Immature natural killer cell (primary cell): ENCODE data around the gene SOS2. TPM values are rescaled to one million over a fixed set of nuclear protein-coding genes. Genes with fewer than 3 reads are reported as not detected.
A peak's percentile ranks its signal among the peaks of the same experiment; 100 is the strongest.
"Not testable (repeated sequence)": the region's sequence is repeated elsewhere in the genome, so short reads cannot be mapped to it uniquely, and the experiment has no call there.

Source experiments
- DNase-seq, 3 donors: peaks; one replicate each; pipeline ENCODE4 v3.0.0; 2022; ENCODE audit warnings: mixed read lengths in 1 of 3
- H3K27ac Mint-ChIP-seq, 6 donors: one replicate each; pipeline ENCODE4 v1.8.0; 2020; ENCODE audit warnings: mixed read lengths in 6 of 6, mild to moderate bottlenecking in 5 of 6, inconsistent platforms in 4 of 6, moderate library complexity in 3 of 6
- H3K27me3 Mint-ChIP-seq, 3 donors: one replicate each; pipeline ENCODE4 v1.8.0; 2020 to 2021; ENCODE audit warnings: low read depth in 3 of 3, mild to moderate bottlenecking in 3 of 3, mixed read lengths in 3 of 3, moderate library complexity in 3 of 3, inconsistent platforms in 1 of 3
- H3K36me3 Mint-ChIP-seq, 3 donors: one replicate each; pipeline ENCODE4 v1.8.0; 2020; ENCODE audit warnings: mixed read lengths in 3 of 3, inconsistent platforms in 2 of 3, mild to moderate bottlenecking in 2 of 3
- H3K4me1 Mint-ChIP-seq, 2 donors: one replicate each; pipeline ENCODE4 v1.8.0; 2020; ENCODE audit warnings: inconsistent platforms in 2 of 2, mild to moderate bottlenecking in 2 of 2, mixed read lengths in 2 of 2, moderate library complexity in 1 of 2
- H3K4me3 Mint-ChIP-seq, 5 donors: one replicate each; pipeline ENCODE4 v1.8.0; 2020; ENCODE audit warnings: mild to moderate bottlenecking in 5 of 5, mixed read lengths in 5 of 5, inconsistent platforms in 3 of 5, moderate library complexity in 3 of 5
- H3K9me3 Mint-ChIP-seq, 6 donors: one replicate each; pipeline ENCODE4 v1.8.0; 2020; ENCODE audit warnings: mild to moderate bottlenecking in 6 of 6, mixed read lengths in 6 of 6, inconsistent platforms in 4 of 6, moderate library complexity in 3 of 6
- polyA plus RNA-seq, 3 donors: library from polyadenylated mRNA; unstranded; fragments of 300-500 nt; fragmentation: Illumina TruSeq; gene quantifications; one replicate each; pipeline ENCODE4 v1.2.3, GENCODE V29; 2021

Gene SOS2
- polyA plus RNA-seq, 3 donors from 2014 or later: 13.8 to 15.5 (median 14.3) TPM

GRCh38 chr14:50215416-50215815 lies 16.0 kb downstream of the SOS2 start:
- H3K4me3 Mint-ChIP-seq: no peak overlapping the region
- no peaks in the 10 kb centered on the region for H3K36me3 Mint-ChIP-seq
- H3K9me3 Mint-ChIP-seq: no peaks in the 10 kb centered on the region
- no peak overlapping the region for H3K27ac Mint-ChIP-seq
- H3K27me3 Mint-ChIP-seq: peaks cover 0 to 2% (median 0%) of the 10 kb centered on the region in 3 donors
- H3K4me1 Mint-ChIP-seq: peaks cover 33 to 72% of the 10 kb centered on the region in 2 donors
- no peak for DNase-seq

- no peak overlapping the region for H3K4me3 Mint-ChIP-seq
- peaks cover 0 to 2% (median 0%) of the 10 kb centered on the region in 3 donors for H3K27me3 Mint-ChIP-seq
- H3K27ac Mint-ChIP-seq: no peak overlapping the region
- no peak for DNase-seq
- no peaks in the 10 kb centered on the region for H3K36me3 Mint-ChIP-seq
- no peaks in the 10 kb centered on the region for H3K9me3 Mint-ChIP-seq
- peaks cover 24 to 74% of the 10 kb centered on the region in 2 donors for H3K4me1 Mint-ChIP-seq
Observed at GRCh38 chr14:50213795-50214194, 17.6 kb downstream of the SOS2 start.

GRCh38 chr14:50212726-50213125 lies 18.7 kb downstream of the SOS2 start:
- Mint-ChIP-seq H3K9me3 (no peaks in the 10 kb centered on the region), H3K4me1 (peaks cover 19 to 70% of the 10 kb centered on the region in 2 donors), H3K4me3 (no peak overlapping the region), H3K27ac (peak overlapping the region in 3 of 6 donors; percentile 13 to 65 (median 18)), H3K27me3 (peaks cover 0 to 4% (median 0%) of the 10 kb centered on the region in 3 donors), H3K36me3 (no peaks in the 10 kb centered on the region)
- DNase-seq: no peak

GRCh38 chr14:50210074-50210473 lies 21.3 kb downstream of the SOS2 start:
- Mint-ChIP-seq H3K9me3 (no peaks in the 10 kb centered on the region), H3K4me3 (no peak overlapping the region), H3K27me3 (peaks cover 0 to 5% (median 0%) of the 10 kb centered on the region in 3 donors), H3K36me3 (no peaks in the 10 kb centered on the region), H3K27ac (no peak overlapping the region), H3K4me1 (peaks cover 18 to 73% of the 10 kb centered on the region in 2 donors)
- no peak for DNase-seq

- H3K27ac Mint-ChIP-seq: no peak overlapping the region
- no peak overlapping the region for H3K4me3 Mint-ChIP-seq
- DNase-seq: no peak
- no peaks in the 10 kb centered on the region for H3K9me3 Mint-ChIP-seq
- peaks cover 0 to 19% (median 0%) of the 10 kb centered on the region in 3 donors for H3K36me3 Mint-ChIP-seq
- H3K4me1 Mint-ChIP-seq: no peaks in the 10 kb centered on the region
- peaks cover 0 to 2% (median 0%) of the 10 kb centered on the region in 3 donors for H3K27me3 Mint-ChIP-seq
Observed at GRCh38 chr14:50198499-50198898, 32.9 kb downstream of the SOS2 start.

- Mint-ChIP-seq H3K27ac (peak overlapping the region in 1 of 6 donors; percentile 21), H3K27me3 (peaks cover 0 to 3% (median 2%) of the 10 kb centered on the region in 3 donors), H3K9me3 (no peaks in the 10 kb centered on the region), H3K36me3 (peaks cover 0 to 9% (median 7%) of the 10 kb centered on the region in 3 donors), H3K4me3 (no peak overlapping the region), H3K4me1 (peaks cover 0 to 6% of the 10 kb centered on the region in 2 donors)
- no peak for DNase-seq
Observed at GRCh38 chr14:50191499-50191898, 39.9 kb downstream of the SOS2 start.

- Mint-ChIP-seq H3K4me1 (peaks cover 0 to 6% of the 10 kb centered on the region in 2 donors), H3K4me3 (no peak overlapping the region), H3K27me3 (peaks cover 0 to 3% (median 0%) of the 10 kb centered on the region in 3 donors), H3K9me3 (no peaks in the 10 kb centered on the region), H3K27ac (no peak overlapping the region), H3K36me3 (peaks cover 5 to 14% (median 11%) of the 10 kb centered on the region in 3 donors)
- DNase-seq: no peak
Observed at GRCh38 chr14:50186107-50186506, 45.3 kb downstream of the SOS2 start.

- no peak overlapping the region for H3K27ac Mint-ChIP-seq
- DNase-seq: no peak
- H3K36me3 Mint-ChIP-seq: peaks cover 4 to 16% (median 9%) of the 10 kb centered on the region in 3 donors
- no peaks in the 10 kb centered on the region for H3K4me1 Mint-ChIP-seq
- H3K4me3 Mint-ChIP-seq: no peak overlapping the region
- H3K9me3 Mint-ChIP-seq: no peaks in the 10 kb centered on the region
- peaks cover 0 to 1% (median 1%) of the 10 kb centered on the region in 3 donors for H3K27me3 Mint-ChIP-seq
Observed at GRCh38 chr14:50173891-50174290, 57.5 kb downstream of the SOS2 start.

GRCh38 chr14:50171895-50172294 lies 59.5 kb downstream of the SOS2 start:
- H3K4me3 Mint-ChIP-seq: no peak overlapping the region
- H3K27me3 Mint-ChIP-seq: peaks cover 0 to 1% (median 1%) of the 10 kb centered on the region in 3 donors
- no peaks in the 10 kb centered on the region for H3K4me1 Mint-ChIP-seq
- H3K9me3 Mint-ChIP-seq: no peaks in the 10 kb centered on the region
- peaks cover 0 to 4% (median 0%) of the 10 kb centered on the region in 3 donors for H3K36me3 Mint-ChIP-seq
- DNase-seq: no peak
- peak overlapping the region in 2 of 6 donors; percentile 17 to 28 for H3K27ac Mint-ChIP-seq

GRCh38 chr14:50167381-50167780 lies 64.0 kb downstream of the SOS2 start:
- not testable (repeated sequence) for H3K27me3 Mint-ChIP-seq, H3K4me1 Mint-ChIP-seq, H3K27ac Mint-ChIP-seq, H3K4me3 Mint-ChIP-seq, H3K36me3 Mint-ChIP-seq, H3K9me3 Mint-ChIP-seq, DNase-seq

GRCh38 chr14:50156111-50156510 lies 75.3 kb downstream of the SOS2 start:
- H3K27ac Mint-ChIP-seq: no peak overlapping the region
- DNase-seq: no peak
- H3K27me3 Mint-ChIP-seq: peaks cover 0 to 4% (median 0%) of the 10 kb centered on the region in 3 donors
- no peaks in the 10 kb centered on the region for H3K9me3 Mint-ChIP-seq
- H3K36me3 Mint-ChIP-seq: peaks cover 18 to 27% (median 18%) of the 10 kb centered on the region in 3 donors
- no peak overlapping the region for H3K4me3 Mint-ChIP-seq
- H3K4me1 Mint-ChIP-seq: no peaks in the 10 kb centered on the region

GRCh38 chr14:50148799-50149198 lies 82.6 kb downstream of the SOS2 start:
- H3K4me1 Mint-ChIP-seq: no peaks in the 10 kb centered on the region
- H3K36me3 Mint-ChIP-seq: peaks cover 15 to 30% (median 23%) of the 10 kb centered on the region in 3 donors
- H3K4me3 Mint-ChIP-seq: no peak overlapping the region
- peaks cover 0 to 1% (median 0%) of the 10 kb centered on the region in 3 donors for H3K27me3 Mint-ChIP-seq
- no peak overlapping the region for H3K27ac Mint-ChIP-seq
- DNase-seq: no peak
- H3K9me3 Mint-ChIP-seq: no peaks in the 10 kb centered on the region

GRCh38 chr14:50139192-50139591 lies 92.2 kb downstream of the SOS2 start:
- H3K36me3 Mint-ChIP-seq: peaks cover 0 to 5% (median 3%) of the 10 kb centered on the region in 3 donors
- no peaks in the 10 kb centered on the region for H3K27me3 Mint-ChIP-seq
- no peaks in the 10 kb centered on the region for H3K9me3 Mint-ChIP-seq
- no peak overlapping the region for H3K4me3 Mint-ChIP-seq
- no peaks in the 10 kb centered on the region for H3K4me1 Mint-ChIP-seq
- no peak for DNase-seq
- H3K27ac Mint-ChIP-seq: no peak overlapping the region

GRCh38 chr14:50127802-50128201 lies 103.6 kb downstream of the SOS2 start:
- H3K27me3 Mint-ChIP-seq: no peaks in the 10 kb centered on the region
- H3K9me3 Mint-ChIP-seq: no peaks in the 10 kb centered on the region
- H3K27ac Mint-ChIP-seq: peak overlapping the region in 1 of 6 donors; percentile 50
- H3K4me3 Mint-ChIP-seq: no peak overlapping the region
- H3K36me3 Mint-ChIP-seq: peaks cover 15 to 38% (median 24%) of the 10 kb centered on the region in 3 donors
- no peaks in the 10 kb centered on the region for H3K4me1 Mint-ChIP-seq
- no peak for DNase-seq

GRCh38 chr14:50123062-50123461 lies 108.3 kb downstream of the SOS2 start:
- peak overlapping the region in 2 of 6 donors; percentile 3 to 23 for H3K27ac Mint-ChIP-seq
- no peak for DNase-seq
- H3K36me3 Mint-ChIP-seq: peaks cover 8 to 24% (median 13%) of the 10 kb centered on the region in 3 donors
- H3K4me3 Mint-ChIP-seq: no peak overlapping the region
- H3K4me1 Mint-ChIP-seq: no peaks in the 10 kb centered on the region
- H3K27me3 Mint-ChIP-seq: no peaks in the 10 kb centered on the region
- H3K9me3 Mint-ChIP-seq: no peaks in the 10 kb centered on the region
